Measurements from ENCODE around the gene UBE2J2.

DNA sequence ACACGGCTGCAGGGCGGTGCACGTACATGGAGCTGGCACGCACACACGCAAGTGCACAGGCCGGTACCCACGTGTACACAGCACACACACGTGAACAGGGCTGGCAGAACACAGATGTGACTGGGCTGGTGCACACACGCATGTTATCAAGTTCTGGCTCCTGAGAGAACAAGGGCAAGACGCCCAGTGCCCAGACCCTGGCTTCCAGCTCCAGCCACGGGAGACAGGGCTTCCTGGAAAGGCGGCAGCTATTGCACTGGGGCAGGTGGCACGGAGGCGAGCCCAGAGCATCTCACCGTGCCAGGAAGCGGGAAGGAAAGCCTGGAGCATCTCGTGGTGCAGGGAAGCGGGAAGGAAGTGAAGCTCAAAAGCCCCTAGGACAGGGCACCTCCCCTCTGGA, 47.7 kb downstream of the UBE2J2 start:
- TF ChIP-seq, protein P1, sequence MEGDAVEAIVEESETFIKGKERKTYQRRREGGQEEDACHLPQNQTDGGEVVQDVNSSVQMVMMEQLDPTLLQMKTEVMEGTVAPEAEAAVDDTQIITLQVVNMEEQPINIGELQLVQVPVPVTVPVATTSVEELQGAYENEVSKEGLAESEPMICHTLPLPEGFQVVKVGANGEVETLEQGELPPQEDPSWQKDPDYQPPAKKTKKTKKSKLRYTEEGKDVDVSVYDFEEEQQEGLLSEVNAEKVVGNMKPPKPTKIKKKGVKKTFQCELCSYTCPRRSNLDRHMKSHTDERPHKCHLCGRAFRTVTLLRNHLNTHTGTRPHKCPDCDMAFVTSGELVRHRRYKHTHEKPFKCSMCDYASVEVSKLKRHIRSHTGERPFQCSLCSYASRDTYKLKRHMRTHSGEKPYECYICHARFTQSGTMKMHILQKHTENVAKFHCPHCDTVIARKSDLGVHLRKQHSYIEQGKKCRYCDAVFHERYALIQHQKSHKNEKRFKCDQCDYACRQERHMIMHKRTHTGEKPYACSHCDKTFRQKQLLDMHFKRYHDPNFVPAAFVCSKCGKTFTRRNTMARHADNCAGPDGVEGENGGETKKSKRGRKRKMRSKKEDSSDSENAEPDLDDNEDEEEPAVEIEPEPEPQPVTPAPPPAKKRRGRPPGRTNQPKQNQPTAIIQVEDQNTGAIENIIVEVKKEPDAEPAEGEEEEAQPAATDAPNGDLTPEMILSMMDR (IDR thresholded peaks at IDR 0.05; ENCODE audit: low read length): no peak
- no peak for TF ChIP-seq EZH2 (IDR thresholded peaks at IDR 0.05; ENCODE audit: borderline replicate concordance, low read length)
